ENCODE data around the gene S100A8. TPM values are rescaled to one million over a fixed set of nuclear protein-coding genes. Genes with fewer than 3 reads are reported as not detected.

Gene S100A8
- total RNA-seq, 2 donors from 2014 or later, result 1.8 TPM; not detected in 1

GRCh38 chr1:153389973-153390879 lies 647 bp downstream of the S100A8 start:
- DNase-seq, result no peak
- TF ChIP-seq POLR2A (IDR thresholded peaks at IDR 0.05) (no peak), CTCF (IDR thresholded peaks at IDR 0.05) (no peak)
- Histone ChIP-seq H3K9me3 (no peaks in the 10 kb centered on the region), H3K27me3 (no peaks in the 10 kb centered on the region), H3K4me3 (no peak overlapping the region), H3K36me3 (replicated peaks in 1 of 2; ENCODE audit: insufficient read depth in 1 of 2, low read depth in 2 of 2) (no peaks in the 10 kb centered on the region), H3K4me1 (no peaks in the 10 kb centered on the region), H3K27ac (no peak overlapping the region)
- intact Hi-C loops (cut with DNase I), result no loop called here
- ATAC-seq, result no peak
- WGBS, 2 donors, result 54 to 55% methylated on average over 15 to 17 of the region's 17 CpGs

DNA sequence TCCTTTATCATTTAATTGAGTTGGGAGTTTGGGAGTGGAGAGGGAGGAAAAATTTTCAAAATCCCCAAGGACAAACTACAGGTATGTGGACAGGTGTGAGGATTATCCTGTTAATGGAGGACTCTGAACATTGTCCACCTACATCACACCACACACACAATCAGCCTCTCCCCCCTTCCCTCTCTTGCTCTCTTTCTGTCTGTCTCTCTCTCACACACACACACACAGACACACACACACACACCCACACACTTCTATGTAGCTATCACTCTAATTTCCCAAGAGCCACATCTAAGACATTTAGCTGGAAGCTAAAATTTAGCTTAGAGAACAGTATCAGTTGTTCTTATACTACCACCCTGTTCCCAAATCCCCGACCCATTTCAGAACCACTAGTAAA lies 1.5 kb downstream of the S100A8 start:
- ATAC-seq (no peak), DNase-seq (no peak)
- no peaks in the 10 kb centered on the region for H3K36me3 ChIP-seq (replicated peaks in 1 of 2; ENCODE audit: insufficient read depth in 1 of 2, low read depth in 2 of 2)
- no peak overlapping the region for H3K4me3 ChIP-seq
- intact Hi-C loops (cut with DNase I), result no loop called here
- H3K9me3 ChIP-seq, result no peaks in the 10 kb centered on the region
- no peak for TF ChIP-seq POLR2A (IDR thresholded peaks at IDR 0.05)
- TF ChIP-seq CTCF (IDR thresholded peaks at IDR 0.05), result no peak
- H3K27ac ChIP-seq, result no peak overlapping the region
- H3K4me1 ChIP-seq, result no peaks in the 10 kb centered on the region
- 55 to 70% methylated on average over 1 of the region's 1 CpG for WGBS, 2 donors
- no peaks in the 10 kb centered on the region for H3K27me3 ChIP-seq

DNA sequence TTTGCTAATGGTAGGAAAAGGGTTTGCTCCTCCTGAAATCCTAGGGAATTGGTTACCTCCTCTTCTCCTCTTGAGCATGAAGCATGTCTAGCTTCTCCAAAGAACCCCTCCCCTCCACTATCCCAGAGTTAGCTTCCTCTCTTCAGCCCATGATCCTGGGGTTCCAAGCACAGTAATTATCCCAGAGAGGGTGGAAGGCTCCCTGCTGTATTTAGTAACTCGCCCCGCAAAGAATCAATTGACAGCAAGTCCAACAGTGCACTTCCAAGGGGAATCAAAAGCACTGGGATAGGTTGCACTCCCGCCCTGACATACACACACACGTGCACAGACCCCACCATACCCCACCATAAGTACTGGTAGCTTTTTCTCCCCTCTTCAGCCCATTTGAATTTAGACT lies 3.1 kb downstream of the S100A8 start:
- Histone ChIP-seq H3K36me3 (replicated peaks in 1 of 2; ENCODE audit: insufficient read depth in 1 of 2, low read depth in 2 of 2) (no peaks in the 10 kb centered on the region), H3K27ac (no peak overlapping the region), H3K27me3 (no peaks in the 10 kb centered on the region), H3K4me3 (no peak overlapping the region), H3K9me3 (no peaks in the 10 kb centered on the region), H3K4me1 (no peaks in the 10 kb centered on the region)
- 56 to 77% methylated on average over 4 of the region's 4 CpGs for WGBS, 2 donors
- ATAC-seq (no peak), DNase-seq (no peak)
- TF ChIP-seq CTCF (IDR thresholded peaks at IDR 0.05), result no peak
- TF ChIP-seq POLR2A (IDR thresholded peaks at IDR 0.05), result no peak
- intact Hi-C loops (cut with DNase I), result no loop called here

- Histone ChIP-seq H3K27ac (peak overlapping the region in 1 of 4 donors; percentile 13), H3K27me3 (no peaks in the 10 kb centered on the region), H3K4me1 (no peaks in the 10 kb centered on the region), H3K9me3 (no peaks in the 10 kb centered on the region), H3K4me3 (no peak overlapping the region), H3K36me3 (replicated peaks in 1 of 2; ENCODE audit: insufficient read depth in 1 of 2, low read depth in 2 of 2) (no peaks in the 10 kb centered on the region)
- no peak for ATAC-seq
- intact Hi-C loops (cut with DNase I), result no loop called here
- 70 to 77% methylated on average over 4 of the region's 4 CpGs for WGBS, 2 donors
- DNase-seq, result no peak
- TF ChIP-seq CTCF (IDR thresholded peaks at IDR 0.05) (no peak), POLR2A (IDR thresholded peaks at IDR 0.05) (no peak)
Observed at GRCh38 chr1:153387001-153387400, 3.9 kb downstream of the S100A8 start.

- intact Hi-C loops (cut with DNase I), result no loop called here
- no peaks in the 10 kb centered on the region for H3K36me3 ChIP-seq (replicated peaks in 1 of 2; ENCODE audit: insufficient read depth in 1 of 2, low read depth in 2 of 2)
- TF ChIP-seq CTCF (IDR thresholded peaks at IDR 0.05) (no peak), POLR2A (IDR thresholded peaks at IDR 0.05) (no peak)
- ATAC-seq (no peak), DNase-seq (peak in 2 of 4 donors; percentile 13 to 69)
- WGBS, 2 donors, result 62 to 76% methylated on average over 5 of the region's 5 CpGs
- H3K4me1 ChIP-seq, result no peaks in the 10 kb centered on the region
- no peak overlapping the region for H3K4me3 ChIP-seq
- H3K27me3 ChIP-seq, result no peaks in the 10 kb centered on the region
- H3K9me3 ChIP-seq, result no peaks in the 10 kb centered on the region
- H3K27ac ChIP-seq, result peak overlapping the region in 1 of 4 donors; percentile 13
Observed at GRCh38 chr1:153386500-153386901, 4.4 kb downstream of the S100A8 start.

Data from body of pancreas (tissue), 4 donors.